Neural progenitor cell (in vitro differentiated cells): ENCODE results near the gene PRDX5.

Experiments used
- CTCF ChIP-seq: fragments of 200-600 bp; sonication (generic); IDR thresholded peaks from 2 replicates; pipeline ENCODE4 v1.5.1; 2017; ENCODE audit warnings: antibody characterized with exemption, mild to moderate bottlenecking
- EZH2 ChIP-seq: fragments of 200-600 bp; sonication (generic); IDR thresholded peaks from 2 replicates; pipeline ENCODE4 v1.6.1; 2017; ENCODE audit warnings: antibody characterized with exemption, mild to moderate bottlenecking, moderate library complexity
- EZH2phosphoT487 ChIP-seq: fragments of 200-600 bp; sonication (generic); IDR thresholded peaks from 2 replicates; pipeline ENCODE4 v1.6.1; 2017; ENCODE audit warnings: antibody characterized with exemption

- TF ChIP-seq EZH2 (no peak), CTCF (no peak), EZH2phosphoT487 (no peak)
These were observed 3.6 kb upstream of the PRDX5 start for GRCh38 chr11:64314146-64314804.
